Measurements from ENCODE around the gene PHF10.
A peak's percentile ranks its signal among the peaks of the same experiment; 100 is the strongest.

PHF10 gene

DNA sequence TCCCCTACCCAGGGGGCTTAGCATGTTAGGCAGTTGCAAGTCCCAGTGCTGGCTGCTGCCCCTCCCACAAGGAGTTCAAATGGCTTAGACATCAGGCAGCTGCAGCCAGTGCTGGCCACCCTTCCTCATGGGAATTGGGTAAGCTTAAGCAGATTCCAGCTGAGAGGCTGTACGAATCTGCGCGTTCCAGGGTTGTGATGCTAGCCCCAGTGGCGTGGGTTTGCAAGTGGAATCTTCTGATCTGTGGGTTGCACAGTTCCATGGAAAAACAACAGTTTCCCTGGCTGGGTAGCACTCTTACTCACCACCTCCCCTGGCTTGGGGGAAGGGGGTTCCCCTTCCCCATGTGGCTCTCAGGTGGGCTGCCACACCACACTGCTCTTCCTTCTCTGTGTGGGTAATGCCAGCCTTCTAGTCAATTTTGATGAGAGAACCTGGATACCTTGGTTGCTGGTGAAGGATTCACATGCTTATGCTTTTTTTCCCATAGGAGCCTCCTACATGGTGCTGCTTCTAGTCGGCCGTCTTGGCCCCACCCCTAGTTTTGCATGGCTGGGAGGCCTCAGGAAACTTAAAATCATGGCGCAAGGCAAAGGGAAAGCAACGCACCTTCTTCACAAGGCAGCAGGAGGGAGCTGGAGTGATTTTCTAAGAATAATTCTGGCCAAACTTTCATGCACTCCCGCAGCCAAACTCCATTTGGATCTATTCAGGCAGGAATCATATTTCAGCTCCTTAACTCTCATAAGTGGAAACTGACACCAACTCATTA, 14.1 kb upstream of the PHF10 start:
- no peak for TF ChIP-seq ZFX (IDR thresholded peaks at IDR 0.05)
- no peak for TF ChIP-seq CTCF (conservative IDR thresholded peaks at IDR 0.05)
- no peak overlapping the region for H3K27ac ChIP-seq

DNA sequence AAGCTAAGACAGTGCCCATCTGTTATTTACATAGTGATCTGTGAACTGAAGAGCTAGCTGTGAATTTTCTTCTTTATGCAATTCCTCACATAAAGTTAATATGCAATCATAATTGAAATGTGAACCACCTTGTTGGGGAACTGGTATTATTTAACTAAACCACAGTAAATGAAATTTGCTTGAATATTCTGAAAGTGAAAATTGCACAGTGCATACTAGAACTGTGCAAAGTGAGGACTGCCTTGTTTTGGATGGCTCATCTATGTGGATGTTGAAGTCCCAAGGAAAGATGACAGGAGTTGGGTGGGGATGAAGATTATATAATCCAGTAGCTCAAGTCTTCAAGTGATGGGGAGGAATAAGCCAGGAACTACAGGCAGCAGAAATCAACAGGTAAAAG, 5.7 kb upstream of the PHF10 start:
- TF ChIP-seq ZFX (IDR thresholded peaks at IDR 0.05): no peak
- TF ChIP-seq CTCF (conservative IDR thresholded peaks at IDR 0.05): no peak
- no peak overlapping the region for H3K27ac ChIP-seq

- TF ChIP-seq CTCF (conservative IDR thresholded peaks at IDR 0.05) (no peak), ZFX (IDR thresholded peaks at IDR 0.05) (no peak)
- H3K27ac ChIP-seq: no peak overlapping the region
Observed at GRCh38 chr6:169726963-169727362, 2.7 kb upstream of the PHF10 start.

- TF ChIP-seq CTCF (conservative IDR thresholded peaks at IDR 0.05) (no peak), ZFX (IDR thresholded peaks at IDR 0.05) (no peak)
- H3K27ac ChIP-seq: no peak overlapping the region
Observed at GRCh38 chr6:169726049-169726400, 1.7 kb upstream of the PHF10 start.

GRCh38 chr6:169725125-169726048, 1.1 kb upstream of the PHF10 start:
- no peak overlapping the region; the same call in 1 of the 2 replicates for H3K27ac ChIP-seq
- no peak for TF ChIP-seq CTCF (conservative IDR thresholded peaks at IDR 0.05)
- TF ChIP-seq ZFX (IDR thresholded peaks at IDR 0.05): no peak

GRCh38 chr6:169723991-169724493, 258 bp downstream of the PHF10 start:
- no peak for TF ChIP-seq ZFX (IDR thresholded peaks at IDR 0.05)
- TF ChIP-seq CTCF (conservative IDR thresholded peaks at IDR 0.05): no peak

More at GRCh38 chr6:169723991-169724493, 258 bp downstream of the PHF10 start:
- H3K27ac ChIP-seq: peak overlapping the region; percentile 70
